ENCODE data around the gene SSX5. TPM values are rescaled to one million over a fixed set of nuclear protein-coding genes. Genes with fewer than 3 reads are reported as not detected.
A peak's percentile ranks its signal among the peaks of the same experiment; 100 is the strongest.
"Not testable (repeated sequence)": the region's sequence is repeated elsewhere in the genome, so short reads cannot be mapped to it uniquely, and the experiment has no call there.

SSX5 gene
- total and polyA plus RNA-seq, 5 experiments from 2014 or later = not detected

DNA sequence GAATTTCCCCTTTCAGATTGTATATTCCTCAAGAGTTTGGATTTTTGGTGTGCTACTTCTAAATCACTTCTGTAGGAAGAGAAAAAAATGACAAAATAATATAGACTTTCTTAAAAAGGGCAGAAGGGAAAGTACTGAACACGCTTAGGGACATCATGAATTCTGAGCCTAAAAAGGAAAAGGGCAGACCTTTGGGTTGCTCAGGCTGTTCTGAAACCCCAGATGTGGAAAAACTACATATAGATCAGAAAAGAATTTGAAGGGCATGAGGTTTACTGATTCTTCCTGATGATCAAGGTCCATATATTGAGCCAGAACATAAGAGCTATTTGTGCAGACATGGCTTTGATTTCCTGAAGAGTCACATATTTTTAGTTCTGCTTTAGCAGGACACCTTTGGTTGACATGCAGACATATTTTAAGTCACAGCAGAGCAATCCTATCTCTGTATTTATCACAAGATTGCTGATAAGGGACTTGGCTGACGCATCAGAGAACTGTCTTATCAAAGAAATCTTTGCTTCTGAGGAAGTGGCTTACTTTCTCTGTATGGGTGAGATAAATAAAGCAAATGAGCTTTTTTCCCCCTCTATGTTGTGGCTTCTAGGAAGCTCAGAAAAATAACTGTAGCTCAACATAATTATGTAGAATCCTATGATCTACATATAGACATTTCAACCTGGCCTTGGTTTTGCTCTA lies 54.6 kb downstream of the SSX5 start:
- ATAC-seq = peak; percentile 90 to 93
- H3K4me1 Mint-ChIP-seq = peaks cover 4 to 30% (median 22%) of the 10 kb centered on the region in 4 donors
- not testable (repeated sequence) for H3K4me3 Mint-ChIP-seq

DNA sequence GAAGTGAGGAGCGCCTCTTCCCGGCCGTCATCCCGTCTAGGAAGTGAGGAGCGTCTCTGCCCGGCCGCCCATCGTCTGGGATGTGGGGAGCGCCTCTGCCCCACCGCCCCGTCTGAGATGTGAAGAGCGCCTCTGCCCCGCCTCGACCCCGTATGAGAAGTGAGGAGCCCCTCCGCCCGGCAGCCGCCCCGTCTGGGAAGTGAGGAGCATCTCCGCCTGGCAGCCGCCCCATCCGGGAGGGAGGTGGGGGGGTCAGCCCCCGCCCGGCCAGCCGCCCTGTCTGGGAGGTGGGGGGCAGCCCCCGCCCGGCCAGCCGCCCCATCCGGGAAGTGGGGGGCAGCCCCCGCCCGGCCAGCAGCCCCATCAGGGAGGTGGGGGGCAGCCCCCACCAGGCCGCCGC lies 57.5 kb downstream of the SSX5 start:
- H3K4me1 Mint-ChIP-seq = peaks cover 4 to 20% (median 11%) of the 10 kb centered on the region in 4 donors
- DNase-seq, POLR2A ChIA-PET, H3K9me3 Mint-ChIP-seq, H3K27ac Mint-ChIP-seq, H3K4me3 Mint-ChIP-seq, H3K36me3 Mint-ChIP-seq, ATAC-seq, H3K27me3 Mint-ChIP-seq: not testable (repeated sequence)

More for the DNA sequence above, 54.6 kb downstream of the SSX5 start:
- H3K27ac Mint-ChIP-seq = peak overlapping the region in 1 of 10 donors; percentile 31
- DNase-seq, H3K27me3 Mint-ChIP-seq, H3K36me3 Mint-ChIP-seq, H3K9me3 Mint-ChIP-seq, POLR2A ChIA-PET: not testable (repeated sequence)

Other genes starting within 250 kb of the SSX5 start
- 10 to 100 TPM; 14.2 to 14.6 TPM for gene ZNF182, start 192.8 kb downstream of the SSX5 start, total RNA-seq
- 1 to 10 TPM; 3.7 to 7.6 (median 6.5) TPM for gene ZNF182, start 192.8 kb downstream of the SSX5 start, polyA plus RNA-seq
- not detected for gene SPACA5, start 189.8 kb downstream of the SSX5 start, total RNA-seq
- gene SPACA5, start 189.8 kb downstream of the SSX5 start, polyA plus RNA-seq = not detected
- 1 to 10 TPM; 5.2 to 5.8 TPM for gene ZNF630, start 125.2 kb downstream of the SSX5 start, total RNA-seq
- gene ZNF630, start 125.2 kb downstream of the SSX5 start, polyA plus RNA-seq = 1 to 10 TPM in 1 of 3 donors, under 1 TPM in 2; 0.32 to 2.1 (median 0.77) TPM
- gene SPACA5B, start 66.2 kb downstream of the SSX5 start, total RNA-seq = not detected
- not detected for gene SPACA5B, start 66.2 kb downstream of the SSX5 start, polyA plus RNA-seq
- gene SSX1, start 58.6 kb upstream of the SSX5 start, total RNA-seq = not detected
- not detected for gene SSX1, start 58.6 kb upstream of the SSX5 start, polyA plus RNA-seq
- gene SSX3, start 159.9 kb upstream of the SSX5 start, total RNA-seq = not detected
- gene SSX3, start 159.9 kb upstream of the SSX5 start, polyA plus RNA-seq = not detected
- not detected for gene SSX4, start 186.7 kb upstream of the SSX5 start, total RNA-seq
- not detected for gene SSX4, start 186.7 kb upstream of the SSX5 start, polyA plus RNA-seq
- not detected for gene SSX4B, start 215.2 kb upstream of the SSX5 start, total RNA-seq
- not detected for gene SSX4B, start 215.2 kb upstream of the SSX5 start, polyA plus RNA-seq